H9 (cell line): ENCODE data around the gene CALR3. TPM values are rescaled to one million over a fixed set of nuclear protein-coding genes. Genes with fewer than 3 reads are reported as not detected.

Source experiments
- DNase-seq: peaks from one replicate; pipeline ENCODE4 v3.0.0-alpha.2; 2017
- H2AFZ ChIP-seq: one replicate; pipeline ENCODE4 v1.6.1; 2013; ENCODE audit warnings: mild to moderate bottlenecking, low read length, control low read depth, moderate library complexity
- H2AK5ac ChIP-seq: 2 replicates; pipeline ENCODE4 v1.6.1; 2013; ENCODE audit warnings: low read length, control low read depth, mixed read lengths; ENCODE audit not compliant: insufficient read length
- H2BK120ac ChIP-seq: one replicate; pipeline ENCODE4 v1.6.1; 2013; ENCODE audit warnings: low read depth, mild to moderate bottlenecking, low read length, control low read depth, inconsistent platforms; ENCODE audit not compliant: poor library complexity, severe bottlenecking
- H2BK12ac ChIP-seq: 2 replicates; pipeline ENCODE4 v1.6.1; 2013; ENCODE audit warnings: low read length, control low read depth, mixed read lengths, low read depth; ENCODE audit not compliant: insufficient read length
- H2BK15ac ChIP-seq: 2 replicates; pipeline ENCODE4 v1.6.1; 2013; ENCODE audit warnings: low read depth, low read length, control low read depth
- H2BK20ac ChIP-seq: one replicate; pipeline ENCODE4 v1.6.1; 2013; ENCODE audit warnings: low read depth, mild to moderate bottlenecking, low read length, control low read depth, inconsistent platforms; ENCODE audit not compliant: poor library complexity, severe bottlenecking
- H2BK5ac ChIP-seq: 2 replicates; pipeline ENCODE4 v1.6.1; 2013; ENCODE audit warnings: low read length, control low read depth, mixed read lengths; ENCODE audit not compliant: insufficient read length
- H3K14ac ChIP-seq: 2 replicates; pipeline ENCODE4 v1.6.1; 2013; ENCODE audit warnings: low read length, control low read depth; ENCODE audit not compliant: insufficient read depth
- H3K18ac ChIP-seq: 2 replicates; pipeline ENCODE4 v1.6.1; 2013; ENCODE audit warnings: low read depth, mild to moderate bottlenecking, mixed read lengths, low read length, control low read depth; ENCODE audit not compliant: insufficient read length
- H3K23ac ChIP-seq: 2 replicates; pipeline ENCODE4 v1.6.1; 2013; ENCODE audit warnings: low read length, control low read depth, mixed read lengths, low read depth; ENCODE audit not compliant: insufficient read length
- H3K23me2 ChIP-seq: 2 replicates; pipeline ENCODE4 v1.6.1; 2013; ENCODE audit warnings: low read depth, mild to moderate bottlenecking, mixed read lengths, low read length, control low read depth; ENCODE audit not compliant: insufficient read length, poor library complexity, severe bottlenecking
- H3K27ac ChIP-seq: 2 replicates; pipeline ENCODE4 v1.5.1; 2013; ENCODE audit warnings: low read length, control low read depth, mixed read lengths, low read depth; ENCODE audit not compliant: insufficient read length
- H3K27me3 ChIP-seq: 2 replicates; pipeline ENCODE4 v1.6.1; 2013; ENCODE audit warnings: low read length, control low read depth, inconsistent platforms; ENCODE audit not compliant: insufficient read depth
- H3K4ac ChIP-seq: 2 replicates; pipeline ENCODE4 v1.6.1; 2013; ENCODE audit warnings: low read depth, mild to moderate bottlenecking, control low read depth, inconsistent platforms, low read length, moderate library complexity
- H3K4me1 ChIP-seq: 2 replicates; pipeline ENCODE4 v1.6.1; 2013; ENCODE audit warnings: low read length, control low read depth, inconsistent platforms; ENCODE audit not compliant: insufficient read depth
- H3K4me2 ChIP-seq: 2 replicates; pipeline ENCODE4 v1.6.1; 2013; ENCODE audit warnings: low read length, control low read depth, mixed read lengths; ENCODE audit not compliant: insufficient read length, insufficient read depth
- H3K56ac ChIP-seq: 2 replicates; pipeline ENCODE4 v1.6.1; 2013; ENCODE audit warnings: low read depth, mild to moderate bottlenecking, mixed read lengths, low read length, control low read depth; ENCODE audit not compliant: insufficient read length
- H3K79me1 ChIP-seq: 2 replicates; pipeline ENCODE4 v1.6.1; 2013; ENCODE audit warnings: low read depth, mild to moderate bottlenecking, moderate library complexity, low read length, control low read depth, inconsistent platforms; ENCODE audit not compliant: insufficient read depth, poor library complexity, severe bottlenecking
- H3K79me2 ChIP-seq: 2 replicates; pipeline ENCODE4 v1.6.1; 2013; ENCODE audit warnings: low read length, control low read depth, inconsistent platforms; ENCODE audit not compliant: insufficient read depth
- H3K9ac ChIP-seq: 2 replicates; pipeline ENCODE4 v1.6.1; 2013; ENCODE audit warnings: low read length, control low read depth, mixed read lengths; ENCODE audit not compliant: insufficient read length; ENCODE audit errors: extremely low read depth
- H3K9me3 ChIP-seq: one replicate; pipeline ENCODE4 v1.6.1; 2013; ENCODE audit warnings: low read depth, low read length, inconsistent platforms; ENCODE audit not compliant: control insufficient read depth
- H3T11ph ChIP-seq: one replicate; pipeline ENCODE4 v1.6.1; 2013; ENCODE audit warnings: mild to moderate bottlenecking, low read length, control low read depth, inconsistent platforms
- H4K20me1 ChIP-seq: one replicate; pipeline ENCODE4 v1.6.1; 2013; ENCODE audit not compliant: control insufficient read depth, insufficient read length, insufficient read depth
- H4K5ac ChIP-seq: 2 replicates; pipeline ENCODE4 v1.6.1; 2013; ENCODE audit warnings: low read depth, mild to moderate bottlenecking, mixed read lengths, low read length, control low read depth; ENCODE audit not compliant: insufficient read length
- H4K8ac ChIP-seq: replicated peaks from 2 replicates; pipeline ENCODE4 v1.6.1; 2013; ENCODE audit warnings: low read length, control low read depth, mixed read lengths, low read depth; ENCODE audit not compliant: insufficient read length
- H4K91ac ChIP-seq: 2 replicates; pipeline ENCODE4 v1.6.1; 2013; ENCODE audit warnings: low read depth, mild to moderate bottlenecking, moderate library complexity, mixed read lengths, low read length, control low read depth; ENCODE audit not compliant: insufficient read length
- H3K27ac Mint-ChIP-seq, 3 experiments: 2 replicates in 2 of 3; 3 replicates in 1 of 3; pipeline ENCODE4 v1.8.0; 2020 to 2021; ENCODE audit warnings: mixed read lengths in 3 of 3, mild to moderate bottlenecking in 1 of 3, moderate library complexity in 1 of 3
- H3K27me3 Mint-ChIP-seq: 2 replicates; pipeline ENCODE4 v1.8.0; 2021; ENCODE audit warnings: low read depth, mild to moderate bottlenecking, moderate library complexity, mixed read lengths
- H3K36me3 Mint-ChIP-seq, 3 experiments: 2 replicates in 2 of 3; 3 replicates in 1 of 3; pipeline ENCODE4 v1.8.0; 2020 to 2021; ENCODE audit warnings: low read depth in 3 of 3, mixed read lengths in 3 of 3; ENCODE audit not compliant: insufficient read depth in 1 of 3
- H3K4me1 Mint-ChIP-seq, 2 experiments: 2 replicates each; pipeline ENCODE4 v1.8.0; 2020; ENCODE audit warnings: mixed read lengths in 2 of 2
- H3K4me3 Mint-ChIP-seq, 2 experiments: 2 replicates in 1 of 2; 3 replicates in 1 of 2; pipeline ENCODE4 v1.8.0; 2020 to 2021; ENCODE audit warnings: mild to moderate bottlenecking in 2 of 2, mixed read lengths in 2 of 2, moderate library complexity in 1 of 2
- H3K9me3 Mint-ChIP-seq, 2 experiments: 2 replicates in 1 of 2; 3 replicates in 1 of 2; pipeline ENCODE4 v1.8.0; 2020; ENCODE audit warnings: mild to moderate bottlenecking in 2 of 2, mixed read lengths in 2 of 2, moderate library complexity in 1 of 2
- CTCF ChIP-seq: fragments of 200-600 bp; sonication (generic); conservative IDR thresholded peaks from 3 replicates; pipeline ENCODE4 v1.8.0; 2021; ENCODE audit warnings: antibody characterized with exemption, mild to moderate bottlenecking
- WGBS: extraction: QIAGEN DNeasy Blood & Tissue Kit; methylation state at CpG from one replicate; pipeline ENCODE4 v1.1.7; 2013; ENCODE audit warnings: missing lambda C conversion rate, low lambda C conversion rate, mixed read lengths; ENCODE audit not compliant: insufficient read length; ENCODE audit errors: extremely low coverage; 5-methylcytosine and 5-hydroxymethylcytosine counted together
- total RNA-seq: library from RNA; stranded (reverse); gene quantifications from 2 replicates; pipeline ENCODE4 v1.2.1, GENCODE V29; 2021

CALR3 gene
- total RNA-seq, 1 experiment from 2014 or later = 0.44 TPM

- H3K4me1 Mint-ChIP-seq = peaks cover 42 to 49% of the 10 kb centered on the region in 2 experiments
- no peak overlapping the region for H3K4ac ChIP-seq
- peaks cover 0 to 2% (median 0%) of the 10 kb centered on the region in 3 experiments; a peak in 2 of 7 replicates for H3K36me3 Mint-ChIP-seq
- peak overlapping the region; percentile 34; the same call in 1 of the 2 replicates for H3K14ac ChIP-seq
- no peak overlapping the region for H4K5ac ChIP-seq
- H3K4me3 Mint-ChIP-seq = peak overlapping the region in 1 of 2 experiments; percentile 53; a peak in 3 of 5 replicates
- H2BK120ac ChIP-seq = no peak overlapping the region
- WGBS = no CpG with 5 or more reads among the region's 11 CpGs
- no peak overlapping the region for H3K4me2 ChIP-seq
- no peak overlapping the region for H2BK5ac ChIP-seq
- peaks cover 2% of the 10 kb centered on the region for H4K20me1 ChIP-seq
- peaks cover 4% of the 10 kb centered on the region for H3K79me1 ChIP-seq
- H3K23ac ChIP-seq = no peak overlapping the region
- no peak overlapping the region for H2BK12ac ChIP-seq
- H2AFZ ChIP-seq = no peak overlapping the region
- H3K27me3 ChIP-seq = no peaks in the 10 kb centered on the region
- peaks cover 12% of the 10 kb centered on the region; the same call in 1 of the 2 replicates for H3K4me1 ChIP-seq
- H3T11ph ChIP-seq = no peak overlapping the region
- H3K9me3 ChIP-seq = no peaks in the 10 kb centered on the region
- H3K27ac ChIP-seq = no peak overlapping the region
- H2BK15ac ChIP-seq = no peak overlapping the region
- no peak overlapping the region for H3K9ac ChIP-seq
- no peaks in the 10 kb centered on the region for H3K27me3 Mint-ChIP-seq
- H2BK20ac ChIP-seq = no peak overlapping the region
- H3K9me3 Mint-ChIP-seq = no peaks in the 10 kb centered on the region
- H3K23me2 ChIP-seq = no peaks in the 10 kb centered on the region
- H3K79me2 ChIP-seq = peaks cover 33% of the 10 kb centered on the region; the same call in 1 of the 2 replicates
- TF ChIP-seq CTCF = no peak
- no peak overlapping the region for H4K91ac ChIP-seq
- no peak for DNase-seq
- no peak overlapping the region for H2AK5ac ChIP-seq
- peak overlapping the region; percentile 88 to 97 (median 89) for H3K27ac Mint-ChIP-seq
- no peak overlapping the region for H3K18ac ChIP-seq
- H3K56ac ChIP-seq = no peak overlapping the region
- H4K8ac ChIP-seq = no peak overlapping the region
These were observed 39.2 kb downstream of the CALR3 start for GRCh38 chr19:16456652-16457194.
